ENCODE data around the gene WHAMM. TPM values are rescaled to one million over a fixed set of nuclear protein-coding genes. Genes with fewer than 3 reads are reported as not detected.

WHAMM gene
- total RNA-seq, 4 donors from 2014 or later = 6.4 to 14.2 (median 8.8) TPM

DNA sequence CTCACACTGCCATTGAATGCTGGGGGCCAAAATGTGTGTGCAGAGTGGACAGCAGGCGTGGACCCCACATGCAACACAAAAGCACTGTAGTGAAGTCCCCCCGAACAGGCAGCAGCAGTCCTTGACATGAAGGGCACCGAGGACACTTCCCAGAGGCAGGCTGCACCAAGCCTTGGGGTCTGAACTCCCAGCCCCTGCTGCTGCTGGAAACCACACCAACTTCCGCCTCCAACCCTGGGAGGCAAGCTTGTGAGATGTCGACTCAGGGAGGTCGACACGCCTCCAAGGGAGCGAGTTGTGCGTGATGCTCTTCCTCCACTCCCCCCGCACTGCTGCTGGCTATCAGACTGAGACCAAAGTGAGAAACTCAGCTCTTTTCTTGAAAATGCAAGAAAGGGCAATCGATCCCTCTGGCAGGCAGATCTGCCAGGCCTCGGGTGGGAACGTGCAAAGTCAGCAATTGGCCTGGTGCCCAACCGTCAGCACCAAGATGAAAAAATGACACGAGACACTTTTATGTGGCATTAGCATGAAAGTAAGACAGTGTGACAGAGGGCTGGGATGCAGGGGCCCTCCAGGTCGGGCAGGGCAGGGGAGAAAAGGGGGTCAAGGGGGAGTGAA lies 43.6 kb downstream of the WHAMM start:
- Histone ChIP-seq H3K9me3 (no peaks in the 10 kb centered on the region), H3K4me1 (peaks cover 0 to 11% (median 4%) of the 10 kb centered on the region in 4 donors), H3K27ac (no peak overlapping the region), H3K4me3 (no peak overlapping the region), H3K36me3 (no peaks in the 10 kb centered on the region), H3K27me3 (no peaks in the 10 kb centered on the region)
- TF ChIP-seq POLR2AphosphoS5 (IDR thresholded peaks at IDR 0.05) = no peak
- TF ChIP-seq, protein P1, sequence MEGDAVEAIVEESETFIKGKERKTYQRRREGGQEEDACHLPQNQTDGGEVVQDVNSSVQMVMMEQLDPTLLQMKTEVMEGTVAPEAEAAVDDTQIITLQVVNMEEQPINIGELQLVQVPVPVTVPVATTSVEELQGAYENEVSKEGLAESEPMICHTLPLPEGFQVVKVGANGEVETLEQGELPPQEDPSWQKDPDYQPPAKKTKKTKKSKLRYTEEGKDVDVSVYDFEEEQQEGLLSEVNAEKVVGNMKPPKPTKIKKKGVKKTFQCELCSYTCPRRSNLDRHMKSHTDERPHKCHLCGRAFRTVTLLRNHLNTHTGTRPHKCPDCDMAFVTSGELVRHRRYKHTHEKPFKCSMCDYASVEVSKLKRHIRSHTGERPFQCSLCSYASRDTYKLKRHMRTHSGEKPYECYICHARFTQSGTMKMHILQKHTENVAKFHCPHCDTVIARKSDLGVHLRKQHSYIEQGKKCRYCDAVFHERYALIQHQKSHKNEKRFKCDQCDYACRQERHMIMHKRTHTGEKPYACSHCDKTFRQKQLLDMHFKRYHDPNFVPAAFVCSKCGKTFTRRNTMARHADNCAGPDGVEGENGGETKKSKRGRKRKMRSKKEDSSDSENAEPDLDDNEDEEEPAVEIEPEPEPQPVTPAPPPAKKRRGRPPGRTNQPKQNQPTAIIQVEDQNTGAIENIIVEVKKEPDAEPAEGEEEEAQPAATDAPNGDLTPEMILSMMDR (IDR thresholded peaks at IDR 0.05) = no peak
- TF ChIP-seq EP300 (IDR thresholded peaks at IDR 0.05; ENCODE audit: low read depth) = no peak
- no peak for TF ChIP-seq POLR2A (IDR thresholded peaks at IDR 0.05)
- 58 to 69% methylated on average over 3 to 16 of the region's 16 CpGs for WGBS, 2 donors (ENCODE audit: low coverage in 1 of 2)
- intact Hi-C loops (cut with DNase I; ENCODE audit: low total_unique reads) = loop anchor here (10.0 kb wide), 1 partner anchor 142 kb away; no protein-coding TSS in a partner anchor
- in situ Hi-C loops (cut with MboI; ENCODE audit: low pct_ligation_motif_present in 1 of 4, low pct_unique_long_range_greater_than_20kb in 1 of 4, low sequenced_read_pairs in 3 of 4) = loop anchor here in 2 of 4 donors (10.0 to 25.0 kb wide), 2 partner anchors 109 to 152 kb away; partner anchors contain the start of gene HOMER2 (in 1 of the 2)
- DNase-seq = no peak

DNA sequence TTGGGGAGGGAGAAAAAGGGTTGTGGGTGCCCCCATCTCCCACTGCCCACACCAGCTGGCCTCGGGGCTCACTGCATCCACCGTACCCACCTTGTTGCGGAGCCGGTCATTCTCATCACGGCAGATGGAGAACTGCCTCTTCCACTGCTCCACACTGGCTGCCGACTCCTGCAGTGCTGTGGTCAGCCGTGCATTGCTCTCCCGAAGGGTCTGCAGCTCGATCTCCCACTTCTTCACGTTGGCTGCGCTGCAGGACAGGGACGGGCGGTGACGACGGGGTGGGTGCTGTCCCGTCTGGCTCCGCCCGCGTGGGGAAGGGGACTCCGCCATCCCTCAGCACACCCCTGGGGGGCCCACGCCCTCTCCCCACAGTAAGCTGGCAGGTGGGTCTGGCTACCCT lies 45.1 kb downstream of the WHAMM start:
- no peak overlapping the region for H3K27ac ChIP-seq
- 90% methylated on average over 20 of the region's 21 CpGs; no CpG with 5 or more reads in 1 of the 2 donors for WGBS, 2 donors (ENCODE audit: low coverage in 1 of 2)
- TF ChIP-seq, protein P1 (IDR thresholded peaks at IDR 0.05) = no peak
- TF ChIP-seq EP300 (IDR thresholded peaks at IDR 0.05; ENCODE audit: low read depth) (no peak), POLR2AphosphoS5 (IDR thresholded peaks at IDR 0.05) (no peak), POLR2A (IDR thresholded peaks at IDR 0.05) (no peak)
- H3K9me3 ChIP-seq = no peaks in the 10 kb centered on the region
- H3K36me3 ChIP-seq = no peaks in the 10 kb centered on the region
- intact Hi-C loops (cut with DNase I; ENCODE audit: low total_unique reads) (loop anchor here (10.0 kb wide), 1 partner anchor 140 kb away; no protein-coding TSS in a partner anchor), in situ Hi-C loops (cut with MboI; ENCODE audit: low pct_ligation_motif_present in 1 of 4, low pct_unique_long_range_greater_than_20kb in 1 of 4, low sequenced_read_pairs in 3 of 4) (loop anchor here in 2 of 4 donors (10.0 to 25.0 kb wide), 2 partner anchors 108 to 150 kb away; partner anchors contain the start of gene HOMER2 (in 1 of the 2))
- peaks cover 0 to 6% (median 1%) of the 10 kb centered on the region in 4 donors for H3K4me1 ChIP-seq
- DNase-seq = no peak
- no peaks in the 10 kb centered on the region for H3K27me3 ChIP-seq
- H3K4me3 ChIP-seq = no peak overlapping the region

DNA sequence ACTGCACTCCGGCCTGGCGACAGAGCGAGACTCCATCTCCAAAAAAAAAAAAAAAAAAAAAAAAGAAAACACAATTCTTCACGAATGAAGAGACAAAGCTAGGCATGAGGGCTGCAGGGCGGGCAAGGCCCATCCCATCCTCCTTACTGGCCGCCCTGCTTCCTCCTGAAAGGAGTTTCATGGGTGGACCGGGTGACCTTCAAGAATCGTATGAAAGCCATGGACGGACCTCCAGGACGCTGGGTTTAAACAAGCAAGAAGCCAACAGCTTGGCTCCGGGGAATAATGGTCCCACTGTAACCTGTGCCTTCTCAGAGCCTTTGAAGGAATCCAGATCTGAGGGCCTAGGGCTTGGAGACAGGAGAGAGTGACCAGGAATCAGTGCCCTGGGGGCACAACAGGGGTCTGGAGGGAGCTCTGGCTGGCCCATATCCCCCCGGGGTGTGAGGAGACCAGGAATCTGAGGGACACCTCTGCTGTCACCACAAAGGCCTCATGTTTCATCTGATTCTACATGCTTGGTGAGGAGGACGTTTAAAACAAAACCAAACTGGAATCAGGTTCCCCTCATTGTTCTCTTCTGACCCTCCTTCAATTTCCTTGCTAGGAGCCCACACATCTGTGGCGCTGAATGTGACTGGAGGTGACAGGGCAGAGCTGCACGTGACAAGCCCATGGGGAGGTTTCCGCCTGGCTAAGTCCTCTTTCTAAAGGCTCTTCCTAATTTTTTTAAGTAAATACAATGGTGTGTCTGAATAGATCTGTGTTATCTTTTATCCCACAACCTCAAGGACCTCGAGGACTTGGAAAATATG lies 46.1 kb downstream of the WHAMM start:
- in situ Hi-C loops (cut with MboI; ENCODE audit: low pct_ligation_motif_present in 1 of 4, low pct_unique_long_range_greater_than_20kb in 1 of 4, low sequenced_read_pairs in 3 of 4) = loop anchor here in 2 of 4 donors (10.0 to 25.0 kb wide), 2 partner anchors 107 to 149 kb away; partner anchors contain the start of gene HOMER2 (in 1 of the 2)
- TF ChIP-seq POLR2A (IDR thresholded peaks at IDR 0.05) (no peak), POLR2AphosphoS5 (IDR thresholded peaks at IDR 0.05) (no peak), EP300 (IDR thresholded peaks at IDR 0.05; ENCODE audit: low read depth) (no peak)
- TF ChIP-seq, protein P1 (IDR thresholded peaks at IDR 0.05) = no peak
- 64 to 83% methylated on average over 5 to 17 of the region's 17 CpGs for WGBS, 2 donors (ENCODE audit: low coverage in 1 of 2)
- Histone ChIP-seq H3K4me1 (no peaks in the 10 kb centered on the region), H3K27ac (no peak overlapping the region), H3K27me3 (no peaks in the 10 kb centered on the region), H3K36me3 (no peaks in the 10 kb centered on the region), H3K9me3 (no peaks in the 10 kb centered on the region), H3K4me3 (no peak overlapping the region)
- intact Hi-C loops (cut with DNase I; ENCODE audit: low total_unique reads) = loop anchor here (10.0 kb wide), 1 partner anchor 139 kb away; no protein-coding TSS in a partner anchor
- DNase-seq = no peak
